ENCODE results near the gene XKR7.

The XKR7 gene

DNA sequence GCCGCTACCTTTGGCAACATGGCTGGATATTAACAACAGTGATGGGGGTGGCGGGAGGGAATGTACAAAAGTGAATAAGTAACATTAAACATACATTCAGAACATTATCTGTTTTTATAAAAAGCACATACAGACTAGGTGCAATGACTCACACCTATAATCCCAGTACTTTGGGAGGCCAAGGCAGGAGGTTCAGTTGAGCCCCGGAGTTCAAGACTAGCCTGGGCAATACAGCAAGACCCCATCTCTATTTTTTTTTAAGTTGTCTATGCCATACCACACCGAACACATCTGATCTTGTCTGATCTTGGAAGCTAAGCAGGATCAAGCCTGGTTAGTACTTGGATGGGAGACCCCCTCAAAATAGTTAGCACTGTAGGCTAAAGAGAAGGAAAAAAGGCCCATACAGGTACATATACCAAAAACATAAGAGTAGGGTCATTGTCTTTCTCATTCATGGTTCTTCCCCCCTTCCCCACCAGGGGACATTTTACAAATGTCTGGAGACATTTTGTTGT, 82.4 kb downstream of the XKR7 start:
- TF ChIP-seq, protein P1, sequence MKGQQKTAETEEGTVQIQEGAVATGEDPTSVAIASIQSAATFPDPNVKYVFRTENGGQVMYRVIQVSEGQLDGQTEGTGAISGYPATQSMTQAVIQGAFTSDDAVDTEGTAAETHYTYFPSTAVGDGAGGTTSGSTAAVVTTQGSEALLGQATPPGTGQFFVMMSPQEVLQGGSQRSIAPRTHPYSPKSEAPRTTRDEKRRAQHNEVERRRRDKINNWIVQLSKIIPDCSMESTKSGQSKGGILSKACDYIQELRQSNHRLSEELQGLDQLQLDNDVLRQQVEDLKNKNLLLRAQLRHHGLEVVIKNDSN (IDR thresholded peaks at IDR 0.05): no peak
- TF ChIP-seq, protein P2, sequence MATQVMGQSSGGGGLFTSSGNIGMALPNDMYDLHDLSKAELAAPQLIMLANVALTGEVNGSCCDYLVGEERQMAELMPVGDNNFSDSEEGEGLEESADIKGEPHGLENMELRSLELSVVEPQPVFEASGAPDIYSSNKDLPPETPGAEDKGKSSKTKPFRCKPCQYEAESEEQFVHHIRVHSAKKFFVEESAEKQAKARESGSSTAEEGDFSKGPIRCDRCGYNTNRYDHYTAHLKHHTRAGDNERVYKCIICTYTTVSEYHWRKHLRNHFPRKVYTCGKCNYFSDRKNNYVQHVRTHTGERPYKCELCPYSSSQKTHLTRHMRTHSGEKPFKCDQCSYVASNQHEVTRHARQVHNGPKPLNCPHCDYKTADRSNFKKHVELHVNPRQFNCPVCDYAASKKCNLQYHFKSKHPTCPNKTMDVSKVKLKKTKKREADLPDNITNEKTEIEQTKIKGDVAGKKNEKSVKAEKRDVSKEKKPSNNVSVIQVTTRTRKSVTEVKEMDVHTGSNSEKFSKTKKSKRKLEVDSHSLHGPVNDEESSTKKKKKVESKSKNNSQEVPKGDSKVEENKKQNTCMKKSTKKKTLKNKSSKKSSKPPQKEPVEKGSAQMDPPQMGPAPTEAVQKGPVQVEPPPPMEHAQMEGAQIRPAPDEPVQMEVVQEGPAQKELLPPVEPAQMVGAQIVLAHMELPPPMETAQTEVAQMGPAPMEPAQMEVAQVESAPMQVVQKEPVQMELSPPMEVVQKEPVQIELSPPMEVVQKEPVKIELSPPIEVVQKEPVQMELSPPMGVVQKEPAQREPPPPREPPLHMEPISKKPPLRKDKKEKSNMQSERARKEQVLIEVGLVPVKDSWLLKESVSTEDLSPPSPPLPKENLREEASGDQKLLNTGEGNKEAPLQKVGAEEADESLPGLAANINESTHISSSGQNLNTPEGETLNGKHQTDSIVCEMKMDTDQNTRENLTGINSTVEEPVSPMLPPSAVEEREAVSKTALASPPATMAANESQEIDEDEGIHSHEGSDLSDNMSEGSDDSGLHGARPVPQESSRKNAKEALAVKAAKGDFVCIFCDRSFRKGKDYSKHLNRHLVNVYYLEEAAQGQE (IDR thresholded peaks at IDR 0.05; ENCODE audit: low read depth): no peak
- TF ChIP-seq TEAD4 (IDR thresholded peaks at IDR 0.05): no peak

DNA sequence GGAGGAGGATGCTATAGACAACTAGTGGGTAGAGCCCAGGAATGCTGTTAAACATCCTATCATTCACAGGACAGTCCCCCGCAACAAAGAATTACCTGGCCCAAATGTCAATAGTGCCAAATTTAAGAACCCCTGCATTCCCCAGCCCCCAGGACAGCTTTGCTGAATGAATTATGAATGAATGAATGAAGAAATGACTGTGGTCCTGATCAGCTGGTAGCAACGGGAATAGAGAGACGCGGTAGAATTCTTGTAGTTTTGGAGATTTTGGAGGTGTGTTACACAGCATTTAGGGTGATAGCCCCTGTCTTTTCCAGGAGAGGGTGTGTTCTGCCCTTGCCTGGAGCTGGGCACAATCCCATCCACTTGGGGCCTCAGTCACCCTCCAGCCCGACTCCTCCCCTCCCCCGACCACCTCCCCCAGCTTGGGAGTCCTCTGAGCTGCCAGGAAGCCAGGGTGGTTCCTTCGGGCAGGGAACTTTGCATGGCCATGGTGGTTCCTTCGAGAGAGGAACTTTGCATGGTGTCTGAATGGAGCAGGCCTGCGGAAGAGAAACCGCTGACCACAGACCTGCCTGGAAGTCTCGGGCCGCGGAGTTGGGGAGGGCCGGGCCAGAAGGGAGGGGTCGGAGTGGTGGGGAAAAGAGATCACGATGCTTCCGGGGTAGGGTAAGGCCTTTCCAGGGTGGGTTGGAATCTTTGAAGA, 83.1 kb downstream of the XKR7 start:
- no peak for TF ChIP-seq TEAD4 (IDR thresholded peaks at IDR 0.05)
- TF ChIP-seq CREB1 (IDR thresholded peaks at IDR 0.05; ENCODE audit: low read depth): no peak
- TF ChIP-seq ZBTB7A (IDR thresholded peaks at IDR 0.05; ENCODE audit: low read depth): no peak
- TF ChIP-seq, protein P1 (IDR thresholded peaks at IDR 0.05): no peak
- no peak for TF ChIP-seq TAF1 (IDR thresholded peaks at IDR 0.05; ENCODE audit: low read depth)
- TF ChIP-seq TCF12 (IDR thresholded peaks at IDR 0.05; ENCODE audit: low read depth): no peak
- TF ChIP-seq YY1 (IDR thresholded peaks at IDR 0.05; ENCODE audit: low read depth): no peak
- TF ChIP-seq EGR1 (IDR thresholded peaks at IDR 0.05): no peak
- no peak for TF ChIP-seq CEBPB (IDR thresholded peaks at IDR 0.05)
- no peak for TF ChIP-seq EP300 (IDR thresholded peaks at IDR 0.05; ENCODE audit: borderline replicate concordance)
- TF ChIP-seq RAD21 (IDR thresholded peaks at IDR 0.05; ENCODE audit: low read depth): no peak
- no peak for TF ChIP-seq NFIC (IDR thresholded peaks at IDR 0.05)

DNA sequence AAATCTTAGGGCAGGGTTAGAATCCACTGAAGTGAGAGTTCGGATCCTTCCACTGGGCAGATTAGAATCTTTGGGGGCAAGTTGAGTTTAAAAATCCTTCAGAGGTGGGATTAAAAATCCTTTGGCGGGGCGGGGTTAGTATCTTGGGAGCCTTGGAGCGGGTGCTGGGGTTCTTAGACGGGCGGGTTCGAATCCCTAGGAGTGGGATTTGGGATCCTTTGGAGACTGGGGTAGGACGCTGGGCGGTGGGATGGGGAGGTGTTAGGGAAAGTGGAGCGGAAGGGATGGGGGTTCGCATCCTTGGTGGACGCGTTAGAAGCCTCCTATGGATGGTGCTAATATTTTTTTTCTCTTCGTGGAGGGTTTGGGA, 83.8 kb downstream of the XKR7 start:
- TF ChIP-seq CEBPB (IDR thresholded peaks at IDR 0.05): no peak
- TF ChIP-seq, protein P1 (IDR thresholded peaks at IDR 0.05): no peak
- TF ChIP-seq TCF12 (IDR thresholded peaks at IDR 0.05; ENCODE audit: low read depth): no peak

DNA sequence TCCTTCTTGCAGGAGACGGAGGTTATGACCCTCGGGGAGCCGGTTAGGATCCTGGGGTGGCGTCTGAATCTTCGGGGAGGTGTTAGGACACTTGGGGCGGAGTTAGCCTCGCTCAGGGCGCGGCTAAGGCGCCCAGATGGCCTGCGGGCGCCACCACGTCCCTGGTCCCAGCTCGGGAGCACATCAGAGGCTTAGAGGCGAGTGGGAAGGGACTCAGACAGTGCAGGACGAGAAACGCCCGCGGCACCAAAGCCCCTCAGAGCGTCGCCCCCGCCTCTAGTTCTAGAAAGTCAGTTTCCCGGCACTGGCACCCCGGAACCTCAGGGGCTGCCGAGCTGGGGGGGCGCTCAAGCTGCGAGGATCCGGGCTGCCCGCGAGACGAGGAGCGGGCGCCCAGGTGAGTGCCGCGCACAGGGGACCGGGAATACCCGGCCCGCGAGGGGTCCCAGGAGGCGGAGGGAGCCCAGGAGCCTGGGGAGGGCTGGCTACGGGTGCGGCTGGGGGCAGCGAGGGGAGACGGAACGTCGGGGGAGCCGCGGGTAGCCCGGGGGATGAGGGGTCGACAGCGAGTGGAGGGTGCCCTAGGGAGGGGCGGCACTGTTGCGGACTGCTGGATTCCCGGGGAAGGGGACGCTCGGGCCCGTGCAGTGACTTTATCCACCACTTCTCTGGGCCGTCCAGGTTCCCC, 84.3 kb downstream of the XKR7 start, which contains the start of gene HCK:
TSS of gene HCK (plus strand) at position 153 of the 688 bp plus-strand sequence.
- TF ChIP-seq NFIC (IDR thresholded peaks at IDR 0.05) (no peak), CREB1 (IDR thresholded peaks at IDR 0.05; ENCODE audit: low read depth) (no peak)

DNA sequence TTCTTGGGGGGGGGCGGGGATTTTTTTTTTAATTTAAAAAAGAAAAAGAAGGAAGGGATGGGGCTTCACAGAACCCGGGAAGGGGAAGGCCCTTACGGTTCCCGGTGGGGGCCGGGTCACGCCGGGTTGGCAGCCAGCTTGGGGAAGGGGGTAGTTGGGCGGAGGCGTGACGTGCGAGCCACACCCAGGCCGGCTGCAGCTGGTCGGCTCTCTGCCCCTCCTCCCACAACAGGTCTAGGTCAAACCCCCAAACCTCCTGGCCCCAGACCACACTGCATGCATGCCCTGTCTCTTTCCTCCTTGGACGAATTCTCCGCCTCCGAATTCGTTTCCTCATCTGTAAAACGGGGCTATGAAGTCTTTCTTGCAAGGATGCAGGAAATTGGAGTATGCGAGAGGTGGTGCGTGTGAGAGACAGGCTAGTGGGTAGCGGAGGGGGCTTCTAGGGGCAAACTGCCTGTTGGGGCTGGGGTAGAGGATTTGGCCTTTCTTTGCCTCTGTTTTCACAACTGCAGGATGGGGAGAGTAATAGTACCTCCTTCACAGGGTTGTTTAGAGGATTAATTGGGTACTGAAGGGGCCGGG, 84.9 kb downstream of the XKR7 start:
- TF ChIP-seq, protein P3, sequence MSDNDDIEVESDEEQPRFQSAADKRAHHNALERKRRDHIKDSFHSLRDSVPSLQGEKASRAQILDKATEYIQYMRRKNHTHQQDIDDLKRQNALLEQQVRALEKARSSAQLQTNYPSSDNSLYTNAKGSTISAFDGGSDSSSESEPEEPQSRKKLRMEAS (IDR thresholded peaks at IDR 0.05): no peak
- TF ChIP-seq, protein P2 (IDR thresholded peaks at IDR 0.05; ENCODE audit: low read depth): no peak
- no peak for TF ChIP-seq EP300 (IDR thresholded peaks at IDR 0.05; ENCODE audit: borderline replicate concordance)
- TF ChIP-seq, protein P1 (IDR thresholded peaks at IDR 0.05): no peak
- no peak for TF ChIP-seq RAD21 (IDR thresholded peaks at IDR 0.05; ENCODE audit: low read depth)
- no peak for TF ChIP-seq ZBTB7A (IDR thresholded peaks at IDR 0.05; ENCODE audit: low read depth)
- TF ChIP-seq EGR1 (IDR thresholded peaks at IDR 0.05): no peak
- TF ChIP-seq CREB1 (IDR thresholded peaks at IDR 0.05; ENCODE audit: low read depth): no peak
- TF ChIP-seq CEBPB (IDR thresholded peaks at IDR 0.05): no peak
- TF ChIP-seq NFIC (IDR thresholded peaks at IDR 0.05): no peak
- TF ChIP-seq YY1 (IDR thresholded peaks at IDR 0.05; ENCODE audit: low read depth): no peak
- TF ChIP-seq FOXM1 (IDR thresholded peaks at IDR 0.05; ENCODE audit: borderline replicate concordance, low read depth): no peak
- TF ChIP-seq TEAD4 (IDR thresholded peaks at IDR 0.05): no peak
- no peak for TF ChIP-seq TAF1 (IDR thresholded peaks at IDR 0.05; ENCODE audit: low read depth)
